ENCODE data around the gene NPHP4.

NPHP4 gene

GRCh38 chr1:6003568-6004411, 11.6 kb upstream of the NPHP4 start:
- H3K9ac ChIP-seq: no peak overlapping the region
- H3K4me1 ChIP-seq: no peaks in the 10 kb centered on the region
- no peak for TF ChIP-seq CTCF (IDR thresholded peaks at IDR 0.05)
- H3K4me2 ChIP-seq (ENCODE audit: low read length): no peak overlapping the region
- no peak overlapping the region for H2AFZ ChIP-seq
- H3K36me3 ChIP-seq (ENCODE audit: control insufficient read depth, insufficient read depth, low read length): no peaks in the 10 kb centered on the region
- no peaks in the 10 kb centered on the region for H3K79me2 ChIP-seq
- no peaks in the 10 kb centered on the region for H3K9me3 ChIP-seq (ENCODE audit: control insufficient read depth, low read length)
- no peak overlapping the region for H3K4me3 ChIP-seq (ENCODE audit: low read depth, low read length)
- H3K27ac ChIP-seq: no peak overlapping the region
- no peaks in the 10 kb centered on the region for H3K27me3 ChIP-seq (ENCODE audit: control insufficient read depth, insufficient read depth, low read length)

- no peaks in the 10 kb centered on the region for H3K36me3 ChIP-seq (ENCODE audit: control insufficient read depth, insufficient read depth, low read length)
- no peaks in the 10 kb centered on the region for H3K9me3 ChIP-seq (ENCODE audit: control insufficient read depth, low read length)
- no peak overlapping the region for H2AFZ ChIP-seq
- H3K27ac ChIP-seq: no peak overlapping the region
- H3K4me3 ChIP-seq (ENCODE audit: low read depth, low read length): no peak overlapping the region
- no peaks in the 10 kb centered on the region for H3K79me2 ChIP-seq
- TF ChIP-seq CTCF (IDR thresholded peaks at IDR 0.05): no peak
- H3K4me2 ChIP-seq (ENCODE audit: low read length): no peak overlapping the region
- no peaks in the 10 kb centered on the region for H3K4me1 ChIP-seq
- H3K9ac ChIP-seq: no peak overlapping the region
- no peaks in the 10 kb centered on the region for H3K27me3 ChIP-seq (ENCODE audit: control insufficient read depth, insufficient read depth, low read length)
Measured at GRCh38 chr1:6002714-6003501, 10.7 kb upstream of the NPHP4 start.

- Histone ChIP-seq H2AFZ (no peak overlapping the region), H3K9me3 (ENCODE audit: control insufficient read depth, low read length) (no peaks in the 10 kb centered on the region), H3K36me3 (ENCODE audit: control insufficient read depth, insufficient read depth, low read length) (no peaks in the 10 kb centered on the region), H3K9ac (no peak overlapping the region), H3K27ac (no peak overlapping the region), H3K27me3 (ENCODE audit: control insufficient read depth, insufficient read depth, low read length) (no peaks in the 10 kb centered on the region), H3K4me1 (no peaks in the 10 kb centered on the region), H3K79me2 (no peaks in the 10 kb centered on the region), H3K4me3 (ENCODE audit: low read depth, low read length) (no peak overlapping the region), H3K4me2 (ENCODE audit: low read length) (no peak overlapping the region)
- TF ChIP-seq CTCF (IDR thresholded peaks at IDR 0.05): no peak
Measured at GRCh38 chr1:6001992-6002576, 9.9 kb upstream of the NPHP4 start.

- Histone ChIP-seq H3K4me2 (ENCODE audit: low read length) (no peak overlapping the region), H3K36me3 (ENCODE audit: control insufficient read depth, insufficient read depth, low read length) (no peaks in the 10 kb centered on the region), H3K27me3 (ENCODE audit: control insufficient read depth, insufficient read depth, low read length) (no peaks in the 10 kb centered on the region), H3K4me3 (ENCODE audit: low read depth, low read length) (no peak overlapping the region), H3K79me2 (no peaks in the 10 kb centered on the region), H2AFZ (no peak overlapping the region), H3K27ac (no peak overlapping the region), H3K9me3 (ENCODE audit: control insufficient read depth, low read length) (no peaks in the 10 kb centered on the region), H3K4me1 (no peaks in the 10 kb centered on the region), H3K9ac (no peak overlapping the region)
- no peak for TF ChIP-seq CTCF (IDR thresholded peaks at IDR 0.05)
Measured at GRCh38 chr1:6000444-6001288, 8.4 kb upstream of the NPHP4 start.
